ENCODE data around the gene RAI2. TPM values are rescaled to one million over a fixed set of nuclear protein-coding genes. Genes with fewer than 3 reads are reported as not detected.

The RAI2 gene
- 1.3 and 2.1 TPM in 2 replicates for total RNA-seq
- 0.91 and 4.3 TPM in 2 replicates for polyA plus RNA-seq
- polyA plus RNA-seq (2012), result 1.5 and 9.2 TPM in 2 replicates
- 4.1 and 9.4 TPM in 2 replicates for polyA minus RNA-seq (ENCODE audit: low replicate concordance)

DNA sequence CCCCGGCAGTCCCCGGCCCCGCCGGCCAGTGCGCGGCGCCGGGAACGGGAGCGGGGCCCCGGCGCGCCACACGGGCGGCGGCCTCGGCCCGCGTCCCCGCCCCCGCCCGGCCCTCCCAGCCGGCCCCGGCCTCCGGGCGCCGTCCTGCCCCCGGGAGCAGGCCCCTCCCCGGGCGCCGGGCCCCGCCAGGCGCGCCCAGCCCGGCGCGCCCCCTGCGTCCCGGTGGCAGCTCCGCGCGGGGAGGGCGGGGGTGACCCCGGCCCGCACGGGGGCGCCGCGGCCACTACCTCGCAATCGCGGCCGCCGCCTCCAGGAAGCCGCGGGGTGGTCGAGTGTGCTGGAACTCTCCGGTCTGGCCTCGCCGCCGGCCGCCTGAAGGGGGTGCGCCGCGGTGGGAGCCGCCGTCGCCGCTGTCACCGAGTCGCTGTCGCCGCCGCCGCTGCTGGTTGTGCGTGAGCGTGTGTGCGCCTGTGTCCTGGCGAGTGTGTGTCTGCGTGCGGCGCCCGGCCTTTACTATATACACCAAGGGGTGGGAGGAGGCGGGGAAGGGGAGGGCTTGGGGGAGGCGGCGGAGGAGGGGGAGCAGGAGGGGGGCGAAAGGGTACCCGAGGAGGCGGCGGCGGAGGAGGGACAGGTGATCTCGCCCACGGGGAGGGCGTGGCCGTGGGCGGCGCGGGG, at the start of gene RAI2:
TSS of gene RAI2 (minus strand) at position 488 of the 678 bp plus-strand sequence. CDS start 59,288 bp downstream, outside the sequence.
- H3K27me3 ChIP-seq (ENCODE audit: control insufficient read depth, insufficient read depth, low read length), result peaks cover 2% of the 10 kb centered on the region
- TF ChIP-seq EZH2 (IDR thresholded peaks at IDR 0.05; ENCODE audit: low read length, missing control alignments), result no peak
- TF ChIP-seq, protein P1, sequence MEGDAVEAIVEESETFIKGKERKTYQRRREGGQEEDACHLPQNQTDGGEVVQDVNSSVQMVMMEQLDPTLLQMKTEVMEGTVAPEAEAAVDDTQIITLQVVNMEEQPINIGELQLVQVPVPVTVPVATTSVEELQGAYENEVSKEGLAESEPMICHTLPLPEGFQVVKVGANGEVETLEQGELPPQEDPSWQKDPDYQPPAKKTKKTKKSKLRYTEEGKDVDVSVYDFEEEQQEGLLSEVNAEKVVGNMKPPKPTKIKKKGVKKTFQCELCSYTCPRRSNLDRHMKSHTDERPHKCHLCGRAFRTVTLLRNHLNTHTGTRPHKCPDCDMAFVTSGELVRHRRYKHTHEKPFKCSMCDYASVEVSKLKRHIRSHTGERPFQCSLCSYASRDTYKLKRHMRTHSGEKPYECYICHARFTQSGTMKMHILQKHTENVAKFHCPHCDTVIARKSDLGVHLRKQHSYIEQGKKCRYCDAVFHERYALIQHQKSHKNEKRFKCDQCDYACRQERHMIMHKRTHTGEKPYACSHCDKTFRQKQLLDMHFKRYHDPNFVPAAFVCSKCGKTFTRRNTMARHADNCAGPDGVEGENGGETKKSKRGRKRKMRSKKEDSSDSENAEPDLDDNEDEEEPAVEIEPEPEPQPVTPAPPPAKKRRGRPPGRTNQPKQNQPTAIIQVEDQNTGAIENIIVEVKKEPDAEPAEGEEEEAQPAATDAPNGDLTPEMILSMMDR (conservative IDR thresholded peaks at IDR 0.05 in 1 of 2, IDR thresholded peaks at IDR 0.05 in 1 of 2; ENCODE audit: low read depth in 1 of 2, low read length in 2 of 2), result no peak
- no peaks in the 10 kb centered on the region for H3K9me3 ChIP-seq (ENCODE audit: control insufficient read depth, insufficient read depth, low read depth, low read length)
- no peaks in the 10 kb centered on the region for H3K36me3 ChIP-seq (ENCODE audit: control insufficient read depth, insufficient read depth, low read length)
- peak within 1 kb of the TSS; percentile 38 to 68 (median 48) for H3K4me3 ChIP-seq (replicated peaks in 1 of 4; ENCODE audit: control extremely low read depth in 1 of 4, insufficient read depth in 1 of 4, low read depth in 3 of 4, low read length in 4 of 4)
- no peaks in the 10 kb centered on the region for H4K20me1 ChIP-seq (ENCODE audit: control insufficient read depth, extremely low read depth, insufficient read depth, low read length)
- H3K4me2 ChIP-seq (ENCODE audit: extremely low read depth, insufficient read depth, low read length), result peak within 1 kb of the TSS; percentile 71
- no peak within 1 kb of the TSS for H3K9ac ChIP-seq (ENCODE audit: insufficient read depth, low read length)
- DNase-seq (ENCODE audit: low read depth in 2 of 2), result no peak
- no peak within 1 kb of the TSS for H3K27ac ChIP-seq (ENCODE audit: insufficient read depth, low read length)
- H3K79me2 ChIP-seq (ENCODE audit: control insufficient read depth, insufficient read depth, low read length), result no peaks in the 10 kb centered on the region
- H3K4me1 ChIP-seq (ENCODE audit: control insufficient read depth, extremely low read depth, insufficient read depth, low read length), result no peaks in the 10 kb centered on the region
- no peak within 1 kb of the TSS for H2AFZ ChIP-seq (ENCODE audit: low read length)

DNA sequence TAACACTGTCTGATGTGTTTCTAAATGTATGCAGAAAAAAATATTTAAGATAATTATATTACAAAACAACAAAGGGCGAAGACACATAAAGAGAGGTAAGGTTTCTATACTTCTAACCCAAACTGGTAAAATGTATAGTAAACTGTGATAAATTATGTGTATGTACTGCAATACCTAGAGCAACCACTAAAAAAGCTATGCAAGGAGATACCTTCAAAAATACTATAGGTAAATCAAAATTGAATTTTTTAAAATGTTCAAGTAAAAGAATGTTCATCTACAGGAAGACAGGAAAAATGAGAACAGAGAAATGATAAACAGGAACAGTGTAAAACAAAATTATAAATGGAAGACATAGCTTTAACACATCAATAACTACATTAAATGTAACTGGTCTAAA, 27.3 kb upstream of the RAI2 start:
- Histone ChIP-seq H3K4me3 (replicated peaks in 1 of 4; ENCODE audit: control extremely low read depth in 1 of 4, insufficient read depth in 1 of 4, low read depth in 3 of 4, low read length in 4 of 4) (no peak overlapping the region), H3K4me2 (ENCODE audit: extremely low read depth, insufficient read depth, low read length) (no peak overlapping the region), H3K9ac (ENCODE audit: insufficient read depth, low read length) (no peak overlapping the region), H3K4me1 (ENCODE audit: control insufficient read depth, extremely low read depth, insufficient read depth, low read length) (no peaks in the 10 kb centered on the region), H3K27ac (ENCODE audit: insufficient read depth, low read length) (no peak overlapping the region), H3K36me3 (ENCODE audit: control insufficient read depth, insufficient read depth, low read length) (no peaks in the 10 kb centered on the region), H3K9me3 (ENCODE audit: control insufficient read depth, insufficient read depth, low read depth, low read length) (no peaks in the 10 kb centered on the region), H3K27me3 (ENCODE audit: control insufficient read depth, insufficient read depth, low read length) (no peaks in the 10 kb centered on the region), H4K20me1 (ENCODE audit: control insufficient read depth, extremely low read depth, insufficient read depth, low read length) (no peaks in the 10 kb centered on the region), H3K79me2 (ENCODE audit: control insufficient read depth, insufficient read depth, low read length) (no peaks in the 10 kb centered on the region), H2AFZ (ENCODE audit: low read length) (no peak overlapping the region)
- TF ChIP-seq EZH2 (IDR thresholded peaks at IDR 0.05; ENCODE audit: low read length, missing control alignments), result no peak
- TF ChIP-seq, protein P1 (conservative IDR thresholded peaks at IDR 0.05 in 1 of 2, IDR thresholded peaks at IDR 0.05 in 1 of 2; ENCODE audit: low read depth in 1 of 2, low read length in 2 of 2), result no peak
- no peak for DNase-seq (ENCODE audit: low read depth in 2 of 2)

DNA sequence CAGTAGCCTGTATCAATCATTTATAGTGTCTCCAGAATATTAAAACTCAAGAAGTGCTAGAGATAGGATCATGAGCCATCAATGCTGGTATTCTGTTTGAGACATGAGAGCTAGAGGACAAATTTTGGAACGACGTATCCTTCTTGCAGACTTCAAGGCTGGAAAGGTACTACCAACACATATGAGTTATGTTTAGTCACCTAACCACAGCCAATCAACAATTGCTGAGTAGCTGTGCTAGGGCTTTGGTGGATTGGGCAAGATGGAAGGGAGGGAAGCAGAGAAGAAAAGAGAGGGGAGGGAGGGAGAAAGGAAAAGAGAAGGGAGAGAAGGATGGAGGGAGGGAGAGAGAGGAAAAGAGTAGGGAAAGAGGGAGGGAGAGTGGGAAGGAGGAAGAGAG, 21.6 kb upstream of the RAI2 start:
- Histone ChIP-seq H4K20me1 (ENCODE audit: control insufficient read depth, extremely low read depth, insufficient read depth, low read length) (no peaks in the 10 kb centered on the region), H3K4me1 (ENCODE audit: control insufficient read depth, extremely low read depth, insufficient read depth, low read length) (no peaks in the 10 kb centered on the region), H3K36me3 (ENCODE audit: control insufficient read depth, insufficient read depth, low read length) (no peaks in the 10 kb centered on the region), H3K79me2 (ENCODE audit: control insufficient read depth, insufficient read depth, low read length) (no peaks in the 10 kb centered on the region), H2AFZ (ENCODE audit: low read length) (no peak overlapping the region), H3K27me3 (ENCODE audit: control insufficient read depth, insufficient read depth, low read length) (no peaks in the 10 kb centered on the region), H3K9me3 (ENCODE audit: control insufficient read depth, insufficient read depth, low read depth, low read length) (no peaks in the 10 kb centered on the region), H3K27ac (ENCODE audit: insufficient read depth, low read length) (no peak overlapping the region), H3K4me3 (replicated peaks in 1 of 4; ENCODE audit: control extremely low read depth in 1 of 4, insufficient read depth in 1 of 4, low read depth in 3 of 4, low read length in 4 of 4) (no peak overlapping the region), H3K9ac (ENCODE audit: insufficient read depth, low read length) (no peak overlapping the region), H3K4me2 (ENCODE audit: extremely low read depth, insufficient read depth, low read length) (no peak overlapping the region)
- no peak for DNase-seq (ENCODE audit: low read depth in 2 of 2)
- no peak for TF ChIP-seq EZH2 (IDR thresholded peaks at IDR 0.05; ENCODE audit: low read length, missing control alignments)
- TF ChIP-seq, protein P1 (conservative IDR thresholded peaks at IDR 0.05 in 1 of 2, IDR thresholded peaks at IDR 0.05 in 1 of 2; ENCODE audit: low read depth in 1 of 2, low read length in 2 of 2), result no peak

Data from fibroblast of lung (primary cell).